ENCODE data around the gene ASIC4. TPM values are rescaled to one million over a fixed set of nuclear protein-coding genes. Genes with fewer than 3 reads are reported as not detected.

ASIC4 gene
- total RNA-seq (under 1 TPM in 1 of 4 donors, not detected in 3; under 0.01 TPM), polyA plus RNA-seq (under 1 TPM in 1 of 3 donors, not detected in 2; 0.07 TPM)

GRCh38 chr2:219514196-219514761 is at the start of gene ASIC4:
TSS of gene ASIC4 (plus strand) at chr2:219514482. CDS start at chr2:219514725, 243 bp downstream.
- Histone ChIP-seq H3K4me1 (peaks cover 0 to 18% (median 14%) of the 10 kb centered on the region in 4 donors), H3K4me3 (no peak within 1 kb of the TSS), H3K27me3 (peaks cover 6 to 50% (median 9%) of the 10 kb centered on the region in 3 donors)

GRCh38 chr2:219465659-219466561 is 48.4 kb upstream of the ASIC4 start:
- Histone ChIP-seq H3K4me1 (peaks cover 0 to 93% (median 87%) of the 10 kb centered on the region in 4 donors), H3K27ac (peak overlapping the region; percentile 96 to 99 (median 99)), H3K27me3 (no peaks in the 10 kb centered on the region), H3K4me3 (peak overlapping the region in 1 of 4 donors; percentile 17), H3K36me3 (peaks cover 0 to 82% (median 40%) of the 10 kb centered on the region in 4 donors), H3K9me3 (no peaks in the 10 kb centered on the region)
- TF ChIP-seq EP300 (IDR thresholded peaks at IDR 0.05) (no peak), POLR2A (IDR thresholded peaks at IDR 0.05) (no peak), POLR2AphosphoS5 (IDR thresholded peaks at IDR 0.05) (no peak)
- 91 to 93% methylated on average over 47 of the region's 47 CpGs for WGBS, 2 donors
- intact Hi-C loops (cut with DNase I) = no loop called here
- DNase-seq = no peak

More at GRCh38 chr2:219514196-219514761, at the start of gene ASIC4:
- Histone ChIP-seq H3K36me3 (no peaks in the 10 kb centered on the region), H3K27ac (no peak within 1 kb of the TSS), H3K9me3 (no peaks in the 10 kb centered on the region)
- TF ChIP-seq POLR2AphosphoS5 (IDR thresholded peaks at IDR 0.05) (no peak), EP300 (IDR thresholded peaks at IDR 0.05) (no peak), CTCF (IDR thresholded peaks at IDR 0.05) (no peak), POLR2A (IDR thresholded peaks at IDR 0.05) (no peak)
- intact Hi-C loops (cut with DNase I) = no loop called here
- WGBS, 2 donors = 7 to 8% methylated on average over 31 of the region's 31 CpGs
- no peak for DNase-seq

GRCh38 chr2:219466816-219467735 is 47.2 kb upstream of the ASIC4 start:
- no peaks in the 10 kb centered on the region for H3K9me3 ChIP-seq
- TF ChIP-seq POLR2AphosphoS5 (IDR thresholded peaks at IDR 0.05) (peak in 2 of 4 donors; percentile 8 to 17), EP300 (IDR thresholded peaks at IDR 0.05) (no peak)
- no peak overlapping the region for H3K4me3 ChIP-seq
- peaks cover 0 to 81% (median 76%) of the 10 kb centered on the region in 4 donors for H3K4me1 ChIP-seq
- H3K27ac ChIP-seq = peak overlapping the region; percentile 77 to 99 (median 99)
- DNase-seq = no peak
- intact Hi-C loops (cut with DNase I) = no loop called here
- WGBS, 2 donors = 80 to 85% methylated on average over 28 of the region's 28 CpGs
- H3K36me3 ChIP-seq = peaks cover 0 to 89% (median 44%) of the 10 kb centered on the region in 4 donors
- no peaks in the 10 kb centered on the region for H3K27me3 ChIP-seq

GRCh38 chr2:219467736-219468075 is 46.6 kb upstream of the ASIC4 start:
- 64 to 77% methylated on average over 2 of the region's 2 CpGs for WGBS, 2 donors

GRCh38 chr2:219468410-219469185 is 45.7 kb upstream of the ASIC4 start:
- 91% methylated on average over 23 of the region's 23 CpGs for WGBS, 2 donors
- no peak overlapping the region for H3K4me3 ChIP-seq
- H3K4me1 ChIP-seq = peaks cover 0 to 66% (median 61%) of the 10 kb centered on the region in 4 donors
- H3K27ac ChIP-seq = peak overlapping the region; percentile 77 to 99 (median 99)
- peaks cover 3 to 92% (median 49%) of the 10 kb centered on the region in 4 donors for H3K36me3 ChIP-seq
- H3K27me3 ChIP-seq = no peaks in the 10 kb centered on the region
- TF ChIP-seq POLR2A (IDR thresholded peaks at IDR 0.05) (no peak), CTCF (IDR thresholded peaks at IDR 0.05) (no peak), EP300 (IDR thresholded peaks at IDR 0.05) (no peak), POLR2AphosphoS5 (IDR thresholded peaks at IDR 0.05) (no peak)
- intact Hi-C loops (cut with DNase I) = no loop called here
- DNase-seq = no peak
- H3K9me3 ChIP-seq = no peaks in the 10 kb centered on the region

More at GRCh38 chr2:219467736-219468075, 46.6 kb upstream of the ASIC4 start:
- H3K9me3 ChIP-seq = no peaks in the 10 kb centered on the region
- peak overlapping the region; percentile 77 to 99 (median 99) for H3K27ac ChIP-seq
- H3K36me3 ChIP-seq = peaks cover 0 to 89% (median 44%) of the 10 kb centered on the region in 4 donors
- TF ChIP-seq POLR2AphosphoS5 (IDR thresholded peaks at IDR 0.05) (peak in 2 of 4 donors; percentile 21 to 29), EP300 (IDR thresholded peaks at IDR 0.05) (no peak)
- no peak overlapping the region for H3K4me3 ChIP-seq
- DNase-seq = no peak
- H3K27me3 ChIP-seq = no peaks in the 10 kb centered on the region
- intact Hi-C loops (cut with DNase I) = no loop called here
- H3K4me1 ChIP-seq = peaks cover 0 to 75% (median 70%) of the 10 kb centered on the region in 4 donors
